PC-3 (cell line): ENCODE data around the gene BCAN.

ENCODE experiments used
- CTCF ChIP-seq: fragments of 300-600 bp; sonication (generic); conservative IDR thresholded peaks from 2 replicates; pipeline ENCODE4 v1.5.1; 2017; ENCODE audit warnings: antibody characterized with exemption, low read depth, mild to moderate bottlenecking, low read length
- EZH2 ChIP-seq: fragments of 300-600 bp; sonication (generic); IDR thresholded peaks from one replicate; pipeline ENCODE4 v1.6.1; 2017; ENCODE audit warnings: antibody characterized with exemption, mild to moderate bottlenecking, low read length; ENCODE audit not compliant: unreplicated experiment

- TF ChIP-seq CTCF (no peak), EZH2 (no peak)
Measured at GRCh38 chr1:156673387-156674121, 31.6 kb downstream of the BCAN start.
